Ovary (tissue), 10 donors: ENCODE data around the gene NBEAL2. TPM values are rescaled to one million over a fixed set of nuclear protein-coding genes. Genes with fewer than 3 reads are reported as not detected.

Experiments
- DNase-seq, 5 donors: peaks; one replicate each; pipeline ENCODE4 v3.0.0-alpha.2; 2019 to 2020
- H3K27ac ChIP-seq, 2 donors: fragments of 200-600 bp; one replicate each; pipeline versions ENCODE4 v1.5.1 to v1.8.0; 2019 to 2022
- H3K27me3 ChIP-seq: fragments of 200-600 bp; one replicate; pipeline ENCODE4 v1.8.0; 2022
- H3K36me3 ChIP-seq: fragments of 200-600 bp; sonication (generic); one replicate; pipeline ENCODE4 v1.5.1; 2019
- H3K4me1 ChIP-seq: one replicate; pipeline ENCODE4 v1.8.1; 2013; ENCODE audit warnings: mild to moderate bottlenecking, moderate library complexity; ENCODE audit not compliant: insufficient read depth
- H3K4me3 ChIP-seq: fragments of 200-600 bp; sonication (generic); one replicate; pipeline ENCODE4 v1.5.1; 2017
- H3K9me3 ChIP-seq, 2 donors: fragments of 200-600 bp in 1 of 2; sonication (generic) in 1 of 2; one replicate each; pipeline versions ENCODE4 v1.5.1 to v1.8.1; 2013 to 2019; ENCODE audit warnings: mild to moderate bottlenecking in 1 of 2, moderate library complexity in 1 of 2
- EP300 ChIP-seq: sonication (generic); formaldehyde crosslinking; IDR thresholded peaks from one replicate; pipeline ENCODE4 v1.6.1; 2017; ENCODE audit warnings: antibody characterized with exemption
- POLR2A ChIP-seq: fragments of 450-650 bp; IDR thresholded peaks from one replicate; pipeline ENCODE4 v1.6.1; 2017; ENCODE audit warnings: antibody characterized with exemption, mild to moderate bottlenecking, moderate library complexity
- WGBS, 3 donors: extraction: QIAGEN DNeasy Blood & Tissue Kit in 1 of 3; methylation state at CpG; one replicate each; pipeline versions ENCODE4 v1.1.5 to v1.1.7; 2013 to 2017; 5-methylcytosine and 5-hydroxymethylcytosine counted together
- intact Hi-C, 4 donors: fragments of 100-400 bp; cut with DNase I; formaldehyde crosslinking; loops; one replicate each; pipeline versions ENCODE4 v1.11.0 to v1.15.1; 2022 to 2023
- long read RNA-seq, 3 donors: library from polyadenylated mRNA in 2 of 3; unstranded in 2 of 3; transcript quantifications; one replicate each; pipeline ENCODE4 v2.0.0 and lab custom pipeline, GENCODE V29; 2021 to 2026
- polyA plus RNA-seq, 2 donors: library from polyadenylated mRNA; stranded (reverse); fragments of 200-250 nt in 1 of 2; fragments of 350-450 nt in 1 of 2; fragmentation: Illumina TruSeq in 1 of 2; extraction: RNeasy Lipid Tissue Mini Kit (QIAGEN cat#74804) in 1 of 2; gene quantifications; one replicate each; pipeline ENCODE4 v1.2.3, GENCODE V29; 2013 to 2014
- total RNA-seq, 7 donors: library from RNA; depleted of rRNA in 2 of 7; stranded (reverse); fragments of >200 nt in 2 of 7; fragmentation: NEBNext Ultra II Directional in 3 of 7; extraction: Animal tissue kit (Norgen Biotek cat#: 25700) in 3 of 7; gene quantifications; one replicate each; pipeline versions ENCODE4 v1.1.0 to v1.2.4, GENCODE V29; 2016 to 2023
- TF ChIP-seq, protein P1 (sequence below), 3 donors: fragments of 450-650 bp in 2 of 3; fragments of 200-600 bp in 1 of 3; IDR thresholded peaks; one replicate each; pipeline versions ENCODE4 v1.5.1 to v1.8.0; 2016 to 2022; ENCODE audit warnings: antibody characterized with exemption in 3 of 3, mild to moderate bottlenecking in 1 of 3
- donor health status: DM: no; HTN: no; CAD: no; lungs with moderate emphysema.
- donor health status: DM: no; HTN: no; CAD: no.
- donor health status: Bipolar disorder and iron deficiency.
- donor health status: DM: yes; HTN: yes; CAD: no.
- donor health status: DM: no; HTN: no; CAD: no.
- donor health status: DM: yes; HTN: yes; CAD: no.

The NBEAL2 gene, protein sequence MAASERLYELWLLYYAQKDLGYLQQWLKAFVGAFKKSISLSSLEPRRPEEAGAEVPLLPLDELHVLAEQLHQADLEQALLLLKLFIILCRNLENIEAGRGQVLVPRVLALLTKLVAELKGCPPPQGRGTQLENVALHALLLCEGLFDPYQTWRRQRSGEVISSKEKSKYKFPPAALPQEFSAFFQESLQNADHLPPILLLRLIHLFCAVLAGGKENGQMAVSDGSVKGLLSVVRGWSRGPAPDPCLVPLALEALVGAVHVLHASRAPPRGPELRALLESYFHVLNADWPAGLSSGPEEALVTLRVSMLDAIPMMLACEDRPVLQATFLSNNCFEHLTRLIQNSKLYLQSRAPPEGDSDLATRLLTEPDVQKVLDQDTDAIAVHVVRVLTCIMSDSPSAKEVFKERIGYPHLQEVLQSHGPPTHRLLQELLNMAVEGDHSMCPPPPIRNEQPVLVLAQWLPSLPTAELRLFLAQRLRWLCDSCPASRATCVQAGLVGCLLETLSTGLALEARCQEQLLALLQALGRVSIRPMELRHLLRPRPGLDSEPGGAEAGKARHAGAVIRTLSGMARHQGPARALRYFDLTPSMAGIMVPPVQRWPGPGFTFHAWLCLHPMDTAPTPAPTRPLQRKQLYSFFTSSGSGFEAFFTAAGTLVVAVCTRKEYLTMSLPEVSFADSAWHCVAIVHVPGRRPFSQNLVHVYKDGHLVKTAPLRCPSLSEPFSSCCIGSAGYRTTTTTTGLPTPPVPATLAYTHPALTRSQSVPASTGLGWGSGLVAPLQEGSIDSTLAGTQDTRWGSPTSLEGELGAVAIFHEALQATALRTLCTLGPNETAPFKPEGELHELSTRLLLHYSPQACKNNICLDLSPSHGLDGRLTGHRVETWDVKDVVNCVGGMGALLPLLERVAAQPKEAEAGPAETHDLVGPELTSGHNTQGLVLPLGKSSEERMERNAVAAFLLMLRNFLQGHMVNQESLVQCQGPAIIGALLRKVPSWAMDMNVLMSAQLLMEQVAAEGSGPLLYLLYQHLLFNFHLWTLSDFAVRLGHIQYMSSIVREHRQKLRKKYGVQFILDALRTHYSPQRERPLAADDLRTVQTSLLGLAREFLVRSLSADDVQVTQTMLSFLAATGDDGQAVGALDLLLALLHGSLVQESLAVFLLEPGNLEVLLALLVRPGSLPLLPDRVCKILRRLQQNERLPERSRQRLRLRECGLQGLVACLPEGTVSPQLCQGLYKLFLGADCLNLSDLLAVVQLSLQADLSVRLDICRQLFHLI (N-terminal part only)
- total RNA-seq (10 to 100 TPM in 6 of 7 donors, 1 to 10 TPM in 1; 9.4 to 19.1 (median 14.0) TPM), polyA plus RNA-seq (10 to 100 TPM in 1 of 2 donors, 1 to 10 TPM in 1; 3.4 to 13.7 TPM)
- long read RNA-seq, donor 1 = 0 reads
- long read RNA-seq, donor 2 = 0 reads
- long read RNA-seq, donor 3, partial matches to known transcripts = 7 of 15 reads
- long read RNA-seq, donor 3, other reads (novel, unspliced or antisense) = 8 of 15 reads

DNA sequence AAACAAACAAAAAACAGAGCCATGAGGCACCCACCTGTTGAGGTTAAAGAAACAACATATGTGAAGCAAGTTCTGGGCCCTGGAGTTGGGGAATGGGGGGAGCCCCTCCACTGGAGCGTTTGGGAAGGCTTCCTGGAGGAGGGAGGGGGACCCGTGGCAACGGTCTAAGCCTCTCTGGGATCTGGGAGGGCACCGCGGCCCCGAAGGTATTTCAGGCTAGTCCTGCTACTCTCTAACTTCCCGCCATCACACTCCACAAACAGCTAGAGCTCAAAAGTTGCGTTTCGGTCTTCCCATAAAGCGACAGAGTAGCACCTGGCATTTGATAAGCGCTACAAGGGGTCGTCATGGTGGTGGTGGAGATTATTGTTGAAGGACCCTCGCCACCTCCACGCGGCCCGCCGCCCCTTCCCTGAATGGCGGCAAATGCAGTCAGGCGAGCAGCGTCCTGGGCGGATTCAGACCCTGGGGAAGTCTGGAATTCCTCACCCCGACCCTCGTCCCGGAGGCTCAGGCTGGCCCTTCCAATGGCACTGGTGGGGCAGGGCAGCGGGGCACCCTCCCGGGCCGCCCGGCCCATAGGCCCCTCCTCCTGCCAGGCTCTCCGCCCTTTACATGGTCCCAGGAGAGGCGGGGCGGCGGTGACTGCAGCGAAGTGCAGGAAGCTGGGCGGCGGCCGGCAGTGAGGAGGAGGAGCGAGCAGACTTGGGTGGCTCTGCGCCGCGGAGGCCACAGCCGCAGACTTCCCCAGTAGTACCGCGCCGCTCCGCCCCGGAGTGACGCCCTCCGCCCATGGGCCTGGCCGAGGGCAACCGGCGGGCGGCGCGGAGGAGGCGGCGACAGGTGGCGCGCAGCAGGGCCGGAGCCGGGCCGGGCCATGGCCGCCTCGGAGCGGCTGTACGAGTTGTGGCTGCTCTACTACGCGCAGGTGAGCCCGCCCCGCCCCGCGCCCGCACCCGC, at the start of gene NBEAL2:
TSS of gene NBEAL2 (plus strand) at position 682 of the 960 bp plus-strand sequence. CDS start at position 878, 196 bp downstream.
- Histone ChIP-seq H3K36me3 (no peaks in the 10 kb centered on the region), H3K27me3 (no peaks in the 10 kb centered on the region), H3K9me3 (no peaks in the 10 kb centered on the region), H3K4me3 (peak within 1 kb of the TSS; percentile 59), H3K4me1 (peaks cover 5% of the 10 kb centered on the region), H3K27ac (peak within 1 kb of the TSS; percentile 16 to 61)
- TF ChIP-seq POLR2A = peak; percentile 8
- TF ChIP-seq, protein P1, sequence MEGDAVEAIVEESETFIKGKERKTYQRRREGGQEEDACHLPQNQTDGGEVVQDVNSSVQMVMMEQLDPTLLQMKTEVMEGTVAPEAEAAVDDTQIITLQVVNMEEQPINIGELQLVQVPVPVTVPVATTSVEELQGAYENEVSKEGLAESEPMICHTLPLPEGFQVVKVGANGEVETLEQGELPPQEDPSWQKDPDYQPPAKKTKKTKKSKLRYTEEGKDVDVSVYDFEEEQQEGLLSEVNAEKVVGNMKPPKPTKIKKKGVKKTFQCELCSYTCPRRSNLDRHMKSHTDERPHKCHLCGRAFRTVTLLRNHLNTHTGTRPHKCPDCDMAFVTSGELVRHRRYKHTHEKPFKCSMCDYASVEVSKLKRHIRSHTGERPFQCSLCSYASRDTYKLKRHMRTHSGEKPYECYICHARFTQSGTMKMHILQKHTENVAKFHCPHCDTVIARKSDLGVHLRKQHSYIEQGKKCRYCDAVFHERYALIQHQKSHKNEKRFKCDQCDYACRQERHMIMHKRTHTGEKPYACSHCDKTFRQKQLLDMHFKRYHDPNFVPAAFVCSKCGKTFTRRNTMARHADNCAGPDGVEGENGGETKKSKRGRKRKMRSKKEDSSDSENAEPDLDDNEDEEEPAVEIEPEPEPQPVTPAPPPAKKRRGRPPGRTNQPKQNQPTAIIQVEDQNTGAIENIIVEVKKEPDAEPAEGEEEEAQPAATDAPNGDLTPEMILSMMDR (IDR thresholded peaks at IDR 0.05) = no peak
- intact Hi-C loops = loop anchor here in 1 of 4 donors (5.0 kb wide), 1 partner anchor 42 kb away; no protein-coding TSS in a partner anchor
- peak; percentile 85 to 90 (median 88) for DNase-seq
- WGBS, 3 donors = 1% methylated on average over 63 to 73 of the region's 73 CpGs

DNA sequence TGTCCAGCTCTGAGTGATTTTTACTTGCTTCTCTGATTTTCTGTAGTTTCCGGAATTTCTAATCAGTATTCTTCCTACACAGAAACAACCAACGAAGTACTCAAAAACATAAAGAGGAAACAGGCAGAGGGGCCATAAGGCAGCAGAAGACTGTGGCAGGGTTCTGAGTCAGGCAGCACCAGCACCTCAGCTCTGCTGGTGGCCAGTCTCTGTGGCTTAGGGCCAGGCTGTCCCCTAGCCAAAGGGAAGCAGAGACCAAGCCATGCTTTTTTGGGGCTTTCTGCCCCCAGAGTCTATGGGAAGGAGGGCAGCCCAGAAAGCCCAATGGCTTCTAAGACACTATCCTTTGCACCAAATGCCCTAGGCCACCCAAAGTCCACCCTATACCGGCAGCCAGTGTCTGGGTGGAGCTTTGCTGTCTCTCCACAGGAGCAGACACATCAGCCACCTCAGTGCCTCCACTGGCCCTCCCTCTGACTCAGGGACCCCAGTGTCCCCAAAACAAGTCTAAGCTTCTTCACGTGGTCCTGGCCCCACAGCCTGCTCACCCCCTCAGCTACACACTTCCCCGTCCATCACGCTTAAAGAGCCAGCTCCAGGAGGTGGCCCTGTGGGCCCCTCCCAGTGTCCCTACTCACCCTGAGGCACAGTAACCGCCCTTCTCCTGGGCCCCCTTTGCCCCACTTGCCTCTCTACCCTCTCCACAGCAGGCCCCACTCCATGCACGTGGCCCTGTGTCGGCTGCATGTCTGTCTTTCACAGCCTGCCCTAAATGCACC, 49.1 kb upstream of the NBEAL2 start:
- H3K9me3 ChIP-seq = no peaks in the 10 kb centered on the region
- 71 to 80% (median 80%) methylated on average over 9 of the region's 9 CpGs for WGBS, 3 donors
- peak overlapping the region in 1 of 2 donors; percentile 4 for H3K27ac ChIP-seq
- TF ChIP-seq EP300 (no peak), POLR2A (no peak)
- TF ChIP-seq, protein P1 (IDR thresholded peaks at IDR 0.05) = no peak
- H3K4me1 ChIP-seq = peaks cover 49% of the 10 kb centered on the region
- intact Hi-C loops = loop anchor here in 2 of 4 donors (10.0 kb wide), 1 partner anchor 394 kb away; no protein-coding TSS in a partner anchor
- H3K27me3 ChIP-seq = no peaks in the 10 kb centered on the region
- no peak overlapping the region for H3K4me3 ChIP-seq
- DNase-seq = peak in 1 of 5 donors; percentile 31
- H3K36me3 ChIP-seq = no peaks in the 10 kb centered on the region

DNA sequence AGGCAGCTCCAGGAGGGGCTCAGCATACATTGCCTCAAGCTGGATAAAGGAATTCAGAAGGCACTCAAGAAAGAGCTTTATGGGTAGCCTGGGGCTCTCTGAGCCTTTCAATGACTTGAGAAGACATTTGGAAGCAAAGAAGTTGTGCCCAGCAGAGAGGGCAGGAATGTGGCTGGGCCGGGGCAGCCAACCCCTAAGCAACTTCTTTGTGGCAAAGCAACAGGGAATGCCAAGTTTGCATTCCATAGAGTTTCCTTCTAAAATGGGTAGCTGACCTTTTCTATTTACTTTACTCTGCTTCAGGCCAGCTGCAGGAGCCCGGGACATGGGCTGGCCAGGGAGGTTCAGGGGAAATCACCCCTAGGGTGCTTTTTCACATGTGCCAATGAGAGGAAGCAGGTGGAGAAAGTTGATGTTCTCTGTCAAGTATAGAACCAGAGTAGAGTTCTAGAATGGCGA, 48.5 kb upstream of the NBEAL2 start:
- peaks cover 50% of the 10 kb centered on the region for H3K4me1 ChIP-seq
- WGBS, 3 donors = 60 to 74% (median 68%) methylated on average over 3 of the region's 3 CpGs
- TF ChIP-seq EP300 (no peak), POLR2A (no peak)
- TF ChIP-seq, protein P1 (IDR thresholded peaks at IDR 0.05) = no peak
- no peak overlapping the region for H3K4me3 ChIP-seq
- no peaks in the 10 kb centered on the region for H3K27me3 ChIP-seq
- no peaks in the 10 kb centered on the region for H3K9me3 ChIP-seq
- intact Hi-C loops = loop anchor here in 2 of 4 donors (10.0 kb wide), 1 partner anchor 394 kb away; no protein-coding TSS in a partner anchor
- peak overlapping the region in 1 of 2 donors; percentile 4 for H3K27ac ChIP-seq
- peak in 1 of 5 donors; percentile 21 for DNase-seq
- H3K36me3 ChIP-seq = no peaks in the 10 kb centered on the region
